ENCODE results near the gene ITPR2. TPM values are rescaled to one million over a fixed set of nuclear protein-coding genes. Genes with fewer than 3 reads are reported as not detected.

Gene ITPR2
- total and polyA plus RNA-seq, 2 of the 13 experiments (the other 11 are each of a cell fraction or from before 2014, with no cell fraction given): 31.9 to 81.9 TPM

- TF ChIP-seq, protein P1, sequence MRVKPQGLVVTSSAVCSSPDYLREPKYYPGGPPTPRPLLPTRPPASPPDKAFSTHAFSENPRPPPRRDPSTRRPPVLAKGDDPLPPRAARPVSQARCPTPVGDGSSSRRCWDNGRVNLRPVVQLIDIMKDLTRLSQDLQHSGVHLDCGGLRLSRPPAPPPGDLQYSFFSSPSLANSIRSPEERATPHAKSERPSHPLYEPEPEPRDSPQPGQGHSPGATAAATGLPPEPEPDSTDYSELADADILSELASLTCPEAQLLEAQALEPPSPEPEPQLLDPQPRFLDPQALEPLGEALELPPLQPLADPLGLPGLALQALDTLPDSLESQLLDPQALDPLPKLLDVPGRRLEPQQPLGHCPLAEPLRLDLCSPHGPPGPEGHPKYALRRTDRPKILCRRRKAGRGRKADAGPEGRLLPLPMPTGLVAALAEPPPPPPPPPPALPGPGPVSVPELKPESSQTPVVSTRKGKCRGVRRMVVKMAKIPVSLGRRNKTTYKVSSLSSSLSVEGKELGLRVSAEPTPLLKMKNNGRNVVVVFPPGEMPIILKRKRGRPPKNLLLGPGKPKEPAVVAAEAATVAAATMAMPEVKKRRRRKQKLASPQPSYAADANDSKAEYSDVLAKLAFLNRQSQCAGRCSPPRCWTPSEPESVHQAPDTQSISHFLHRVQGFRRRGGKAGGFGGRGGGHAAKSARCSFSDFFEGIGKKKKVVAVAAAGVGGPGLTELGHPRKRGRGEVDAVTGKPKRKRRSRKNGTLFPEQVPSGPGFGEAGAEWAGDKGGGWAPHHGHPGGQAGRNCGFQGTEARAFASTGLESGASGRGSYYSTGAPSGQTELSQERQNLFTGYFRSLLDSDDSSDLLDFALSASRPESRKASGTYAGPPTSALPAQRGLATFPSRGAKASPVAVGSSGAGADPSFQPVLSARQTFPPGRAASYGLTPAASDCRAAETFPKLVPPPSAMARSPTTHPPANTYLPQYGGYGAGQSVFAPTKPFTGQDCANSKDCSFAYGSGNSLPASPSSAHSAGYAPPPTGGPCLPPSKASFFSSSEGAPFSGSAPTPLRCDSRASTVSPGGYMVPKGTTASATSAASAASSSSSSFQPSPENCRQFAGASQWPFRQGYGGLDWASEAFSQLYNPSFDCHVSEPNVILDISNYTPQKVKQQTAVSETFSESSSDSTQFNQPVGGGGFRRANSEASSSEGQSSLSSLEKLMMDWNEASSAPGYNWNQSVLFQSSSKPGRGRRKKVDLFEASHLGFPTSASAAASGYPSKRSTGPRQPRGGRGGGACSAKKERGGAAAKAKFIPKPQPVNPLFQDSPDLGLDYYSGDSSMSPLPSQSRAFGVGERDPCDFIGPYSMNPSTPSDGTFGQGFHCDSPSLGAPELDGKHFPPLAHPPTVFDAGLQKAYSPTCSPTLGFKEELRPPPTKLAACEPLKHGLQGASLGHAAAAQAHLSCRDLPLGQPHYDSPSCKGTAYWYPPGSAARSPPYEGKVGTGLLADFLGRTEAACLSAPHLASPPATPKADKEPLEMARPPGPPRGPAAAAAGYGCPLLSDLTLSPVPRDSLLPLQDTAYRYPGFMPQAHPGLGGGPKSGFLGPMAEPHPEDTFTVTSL (CRISPR knock-in tag; IDR thresholded peaks at IDR 0.05; ENCODE audit: borderline replicate concordance): no peak
- TF ChIP-seq SMC3 (IDR thresholded peaks at IDR 0.05; ENCODE audit: low read length) (peak; percentile 63), ZNF18 (CRISPR knock-in tag; IDR thresholded peaks at IDR 0.05; ENCODE audit: insufficient replicate concordance) (no peak), SIN3A (IDR thresholded peaks at IDR 0.05; ENCODE audit: borderline replicate concordance, low read depth, low read length) (no peak)
Measured at GRCh38 chr12:26651566-26652188, 181.3 kb downstream of the ITPR2 start (continued).

DNA sequence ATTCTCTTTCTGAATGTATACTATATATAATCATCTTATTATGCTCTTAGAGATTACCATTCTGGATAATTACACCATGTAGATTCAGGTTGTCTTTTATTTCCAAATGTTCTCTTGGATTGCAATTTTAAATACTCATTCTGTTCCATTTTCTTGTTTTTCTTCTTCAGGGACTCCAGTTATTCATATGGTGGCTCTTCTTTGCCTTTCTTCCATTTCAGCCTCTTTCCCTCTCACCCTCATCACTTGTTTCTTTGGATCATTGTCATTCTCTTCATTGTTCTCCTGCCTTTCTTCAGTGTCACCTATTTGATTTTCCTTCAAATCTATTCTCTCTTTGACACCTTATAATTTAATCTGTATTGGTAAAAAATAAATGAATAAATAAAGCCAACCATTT, 182.0 kb downstream of the ITPR2 start:
- H2AFZ ChIP-seq (ENCODE audit: low read length): no peak overlapping the region
- no peak overlapping the region for H3K4me2 ChIP-seq (ENCODE audit: low read depth, low read length)
- no peaks in the 10 kb centered on the region for H4K20me1 ChIP-seq (ENCODE audit: insufficient read depth, low read length)
- ChIA-PET POLR2A (no interaction called here), CTCF (ENCODE audit: low intra/inter-chr PET ratio, low total read pairs) (interaction anchor here (1.3 kb wide), 1 partner anchor 21 kb away, joined by 4 read pairs; no protein-coding TSS in a partner anchor)
- H3K36me3 ChIP-seq (replicated peaks in 1 of 2; ENCODE audit: control insufficient read depth in 1 of 2, insufficient read depth in 2 of 2, low read length in 2 of 2): peaks cover 22 to 76% of the 10 kb centered on the region in 2 experiments
- intact Hi-C loops (cut with micrococcal nuclease; ENCODE audit: unreplicated experiment): loop anchor here (2.0 kb wide), 1 partner anchor 554 kb away; no protein-coding TSS in a partner anchor
- DNase-seq (ENCODE audit: low spot score): no peak
- no peak for ATAC-seq
- no peaks in the 10 kb centered on the region for H3K79me2 ChIP-seq (ENCODE audit: insufficient read depth, low read length)
- peaks cover 9% of the 10 kb centered on the region for H3K4me1 ChIP-seq (ENCODE audit: insufficient read depth, low read length)
- BruUV-seq (replicated peaks): TSS peak; percentile 17
- in situ Hi-C loops (cut with HindIII; ENCODE audit: extremely low pct_ligation_motif_present, low pct_unique_long_range_greater_than_20kb): no loop called here
- no peak overlapping the region for H3K27ac ChIP-seq (ENCODE audit: extremely low read length, insufficient read depth, low read length)
- H3K4me3 ChIP-seq (replicated peaks in 1 of 3; ENCODE audit: insufficient read depth in 1 of 3, low read depth in 2 of 3, low read length in 3 of 3): no peak overlapping the region
- H3K9me3 ChIP-seq (ENCODE audit: low read length): no peaks in the 10 kb centered on the region; the same call in 1 of the 2 replicates
- FAIRE-seq: no peak
- no peak for TF ChIP-seq TRIM24 (CRISPR knock-in tag; IDR thresholded peaks at IDR 0.05)
- no peak for TF ChIP-seq HDAC1 (CRISPR knock-in tag; IDR thresholded peaks at IDR 0.05)
- TF ChIP-seq, protein P2, sequence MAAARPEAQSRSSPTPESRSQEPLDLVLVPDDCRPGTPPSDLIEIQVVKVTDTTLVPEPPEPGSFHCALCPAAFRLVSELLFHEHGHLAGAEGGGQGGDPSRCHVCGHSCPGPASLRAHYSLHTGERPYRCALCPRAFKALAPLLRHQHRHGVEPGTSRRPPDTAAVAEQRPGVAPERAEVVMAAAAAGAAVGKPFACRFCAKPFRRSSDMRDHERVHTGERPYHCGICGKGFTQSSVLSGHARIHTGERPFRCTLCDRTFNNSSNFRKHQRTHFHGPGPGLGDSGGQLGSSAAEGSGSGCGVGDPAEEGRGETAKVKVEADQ (CRISPR knock-in tag; IDR thresholded peaks at IDR 0.05; ENCODE audit: borderline replicate concordance): no peak
- H3K9ac ChIP-seq (ENCODE audit: insufficient read depth, low read depth, low read length): no peak overlapping the region
- H3K27me3 ChIP-seq (ENCODE audit: control insufficient read depth in 1 of 2, insufficient read depth in 2 of 2, low read length in 2 of 2): no peaks in the 10 kb centered on the region
